Parathyroid adenoma (tissue), 2 donors: ENCODE results near the gene ARL1.

Experiments
- H2AFZ ChIP-seq: fragments of 300-600 bp; sonication (generic); one replicate; pipeline ENCODE4 v1.7.0; 2017; ENCODE audit warnings: antibody characterized with exemption, mild to moderate bottlenecking
- H3K27ac ChIP-seq: fragments of 300-600 bp; sonication (generic); one replicate; pipeline ENCODE4 v1.7.0; 2017
- H3K27me3 ChIP-seq: fragments of 300-600 bp; sonication (generic); one replicate; pipeline ENCODE4 v1.7.0; 2017; ENCODE audit warnings: low read length; ENCODE audit not compliant: control insufficient read depth, insufficient read depth
- H3K36me3 ChIP-seq: fragments of 300-600 bp; sonication (generic); one replicate; pipeline ENCODE4 v1.7.0; 2017; ENCODE audit warnings: low read length; ENCODE audit not compliant: control insufficient read depth, insufficient read depth
- H3K4me1 ChIP-seq: fragments of 300-600 bp; sonication (generic); one replicate; pipeline ENCODE4 v1.7.0; 2017; ENCODE audit warnings: control low read depth
- H3K4me2 ChIP-seq: fragments of 300-600 bp; sonication (generic); one replicate; pipeline ENCODE4 v1.7.0; 2017; ENCODE audit warnings: low read length
- H3K4me3 ChIP-seq: fragments of 300-600 bp; sonication (generic); one replicate; pipeline ENCODE4 v1.7.0; 2017; ENCODE audit warnings: low read depth, low read length
- H3K79me2 ChIP-seq: fragments of 300-600 bp; sonication (generic); one replicate; pipeline ENCODE4 v1.7.0; 2017; ENCODE audit warnings: control low read depth
- H3K9ac ChIP-seq: fragments of 300-600 bp; sonication (generic); one replicate; pipeline ENCODE4 v1.7.0; 2017; ENCODE audit warnings: mild to moderate bottlenecking
- H3K9me3 ChIP-seq: fragments of 300-600 bp; sonication (generic); one replicate; pipeline ENCODE4 v1.7.0; 2017; ENCODE audit warnings: low read length; ENCODE audit not compliant: control insufficient read depth
- CTCF ChIP-seq: fragments of 300-600 bp; sonication (generic); IDR thresholded peaks from one replicate; pipeline ENCODE4 v1.7.0; 2017; ENCODE audit warnings: antibody characterized with exemption, mild to moderate bottlenecking
- donor health status: primary hyperparathyroidism.

ARL1 gene

GRCh38 chr12:101407436-101408345 is at the start of gene ARL1:
Gene ARL1 (minus strand): TSS chr12:101407772. CDS start chr12:101407645, 127 bp downstream.
- Histone ChIP-seq H2AFZ (peak within 1 kb of the TSS; percentile 98), H3K27ac (peak within 1 kb of the TSS; percentile 94), H3K9me3 (no peaks in the 10 kb centered on the region), H3K4me2 (peak within 1 kb of the TSS; percentile 75), H3K4me3 (peak within 1 kb of the TSS; percentile 83), H3K79me2 (peaks cover 14% of the 10 kb centered on the region), H3K4me1 (no peaks in the 10 kb centered on the region), H3K36me3 (no peaks in the 10 kb centered on the region), H3K27me3 (no peaks in the 10 kb centered on the region), H3K9ac (peak within 1 kb of the TSS; percentile 92)
- TF ChIP-seq CTCF: no peak

DNA sequence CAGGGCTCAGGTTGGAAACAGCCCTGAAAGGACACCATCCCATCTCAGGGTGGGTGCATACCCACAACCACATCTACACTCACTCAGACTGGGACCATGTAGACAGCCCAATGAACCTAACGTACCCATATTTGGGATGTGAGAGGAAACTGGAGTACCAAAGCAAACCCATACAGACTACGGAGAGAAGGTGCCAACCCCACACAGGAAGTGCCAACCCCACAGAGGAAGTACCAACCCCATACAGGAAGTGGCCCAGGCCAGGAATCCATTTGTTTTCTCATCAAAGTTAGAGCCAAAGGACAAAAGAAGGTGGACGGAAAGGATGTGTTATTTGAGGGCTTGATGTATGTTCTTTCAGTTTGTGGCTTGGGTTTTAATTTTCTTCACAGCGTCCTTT is 48.1 kb upstream of the ARL1 start:
- no peak for TF ChIP-seq CTCF
- Histone ChIP-seq H3K27me3 (no peaks in the 10 kb centered on the region), H2AFZ (no peak overlapping the region), H3K9ac (no peak overlapping the region), H3K4me1 (no peaks in the 10 kb centered on the region), H3K4me2 (no peak overlapping the region), H3K27ac (no peak overlapping the region), H3K79me2 (no peaks in the 10 kb centered on the region), H3K4me3 (no peak overlapping the region), H3K9me3 (no peaks in the 10 kb centered on the region), H3K36me3 (no peaks in the 10 kb centered on the region)

DNA sequence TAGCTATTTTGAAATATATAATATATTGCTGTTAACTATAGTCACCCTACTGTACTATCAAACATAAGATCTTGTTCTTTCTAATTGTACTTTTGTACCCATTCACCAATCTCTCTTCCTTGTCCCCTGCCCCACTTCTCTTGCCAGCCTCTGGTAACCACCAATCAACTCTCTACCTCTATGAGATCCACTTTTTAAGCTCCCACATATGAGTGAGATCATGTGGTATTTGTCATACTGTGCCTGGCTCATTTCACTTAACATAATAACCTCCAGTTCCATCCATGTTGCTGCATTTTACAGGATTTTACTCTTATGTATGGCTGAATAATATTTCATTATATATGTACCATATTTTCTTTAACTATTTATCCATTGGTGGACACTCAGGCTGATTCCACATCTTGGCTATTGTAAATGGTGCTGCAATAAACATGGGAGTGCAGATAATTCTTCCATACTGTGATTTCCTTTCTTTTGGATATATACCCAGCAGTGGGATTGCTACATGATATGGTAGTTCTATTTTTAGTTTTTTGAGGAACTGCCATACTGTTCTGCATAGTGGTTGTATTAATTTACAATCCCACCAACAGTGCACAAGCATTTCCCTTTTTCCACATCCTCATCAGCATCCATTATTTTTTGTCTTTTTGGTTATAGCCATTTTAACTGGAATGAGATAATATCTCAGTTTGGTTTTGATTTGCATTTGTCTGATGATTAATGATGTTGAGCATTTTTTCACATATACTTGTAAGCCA is 34.1 kb upstream of the ARL1 start:
- H3K4me3 ChIP-seq: no peak overlapping the region
- H3K4me1 ChIP-seq: no peaks in the 10 kb centered on the region
- H3K27ac ChIP-seq: no peak overlapping the region
- no peaks in the 10 kb centered on the region for H3K27me3 ChIP-seq
- no peaks in the 10 kb centered on the region for H3K36me3 ChIP-seq
- no peak overlapping the region for H2AFZ ChIP-seq
- H3K9ac ChIP-seq: no peak overlapping the region
- H3K4me2 ChIP-seq: no peak overlapping the region
- no peaks in the 10 kb centered on the region for H3K9me3 ChIP-seq
- H3K79me2 ChIP-seq: no peaks in the 10 kb centered on the region
- TF ChIP-seq CTCF: no peak

- Histone ChIP-seq H2AFZ (no peak overlapping the region), H3K27ac (no peak overlapping the region), H3K9me3 (no peaks in the 10 kb centered on the region), H3K36me3 (no peaks in the 10 kb centered on the region), H3K4me3 (no peak overlapping the region), H3K27me3 (no peaks in the 10 kb centered on the region), H3K9ac (no peak overlapping the region), H3K4me2 (no peak overlapping the region), H3K4me1 (no peaks in the 10 kb centered on the region), H3K79me2 (no peaks in the 10 kb centered on the region)
- no peak for TF ChIP-seq CTCF
Observed at GRCh38 chr12:101439236-101439635, 31.7 kb upstream of the ARL1 start.
